Brain microvascular endothelial cell (primary cell): ENCODE measurements around the gene TMEM39B.
"Not testable (repeated sequence)": the region's sequence is repeated elsewhere in the genome, so short reads cannot be mapped to it uniquely, and the experiment has no call there.

Experiments used
- DNase-seq: peaks from one replicate; pipeline ENCODE4 v3.0.0-alpha.2; 2020
- H3K27ac ChIP-seq: fragments of 250-450 bp; sonication (Bioruptor Pico); 2 replicates; pipeline ENCODE4 v1.5.1; 2020; ENCODE audit warnings: mild to moderate bottlenecking, moderate library complexity
- H3K27me3 ChIP-seq: fragments of 250-450 bp; sonication (Bioruptor Pico); replicated peaks from 2 replicates; pipeline ENCODE4 v1.5.1; 2020; ENCODE audit warnings: mild to moderate bottlenecking
- H3K36me3 ChIP-seq: fragments of 250-450 bp; sonication (Bioruptor Pico); replicated peaks from 2 replicates; pipeline ENCODE4 v1.5.1; 2020; ENCODE audit warnings: mild to moderate bottlenecking
- H3K4me3 ChIP-seq: 2 replicates; pipeline ENCODE4 v1.5.1; 2011; ENCODE audit warnings: low read depth, mild to moderate bottlenecking, control low read depth, low read length, moderate library complexity
- in situ Hi-C: cut with HindIII; loops from 2 replicates; pipeline ENCODE4 v1.10.0; 2017; ENCODE audit warnings: low sequenced_read_pairs, low pct_ligation_motif_present
- TF ChIP-seq, protein P1 (sequence below): IDR thresholded peaks from 2 replicates; pipeline ENCODE4 v1.5.1; 2011; ENCODE audit warnings: low read depth, mild to moderate bottlenecking, moderate library complexity, low read length, control low read depth, inconsistent platforms; ENCODE audit errors: missing control alignments

The TMEM39B gene

GRCh38 chr1:32127409-32128198 is 54.9 kb downstream of the TMEM39B start:
- Histone ChIP-seq H3K27me3 (no peaks in the 10 kb centered on the region), H3K4me3 (no peak overlapping the region), H3K36me3 (peaks cover 4% of the 10 kb centered on the region), H3K27ac (no peak overlapping the region)
- TF ChIP-seq, protein P1, sequence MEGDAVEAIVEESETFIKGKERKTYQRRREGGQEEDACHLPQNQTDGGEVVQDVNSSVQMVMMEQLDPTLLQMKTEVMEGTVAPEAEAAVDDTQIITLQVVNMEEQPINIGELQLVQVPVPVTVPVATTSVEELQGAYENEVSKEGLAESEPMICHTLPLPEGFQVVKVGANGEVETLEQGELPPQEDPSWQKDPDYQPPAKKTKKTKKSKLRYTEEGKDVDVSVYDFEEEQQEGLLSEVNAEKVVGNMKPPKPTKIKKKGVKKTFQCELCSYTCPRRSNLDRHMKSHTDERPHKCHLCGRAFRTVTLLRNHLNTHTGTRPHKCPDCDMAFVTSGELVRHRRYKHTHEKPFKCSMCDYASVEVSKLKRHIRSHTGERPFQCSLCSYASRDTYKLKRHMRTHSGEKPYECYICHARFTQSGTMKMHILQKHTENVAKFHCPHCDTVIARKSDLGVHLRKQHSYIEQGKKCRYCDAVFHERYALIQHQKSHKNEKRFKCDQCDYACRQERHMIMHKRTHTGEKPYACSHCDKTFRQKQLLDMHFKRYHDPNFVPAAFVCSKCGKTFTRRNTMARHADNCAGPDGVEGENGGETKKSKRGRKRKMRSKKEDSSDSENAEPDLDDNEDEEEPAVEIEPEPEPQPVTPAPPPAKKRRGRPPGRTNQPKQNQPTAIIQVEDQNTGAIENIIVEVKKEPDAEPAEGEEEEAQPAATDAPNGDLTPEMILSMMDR, result no peak
- in situ Hi-C loops, result no loop called here
- no peak for DNase-seq

DNA sequence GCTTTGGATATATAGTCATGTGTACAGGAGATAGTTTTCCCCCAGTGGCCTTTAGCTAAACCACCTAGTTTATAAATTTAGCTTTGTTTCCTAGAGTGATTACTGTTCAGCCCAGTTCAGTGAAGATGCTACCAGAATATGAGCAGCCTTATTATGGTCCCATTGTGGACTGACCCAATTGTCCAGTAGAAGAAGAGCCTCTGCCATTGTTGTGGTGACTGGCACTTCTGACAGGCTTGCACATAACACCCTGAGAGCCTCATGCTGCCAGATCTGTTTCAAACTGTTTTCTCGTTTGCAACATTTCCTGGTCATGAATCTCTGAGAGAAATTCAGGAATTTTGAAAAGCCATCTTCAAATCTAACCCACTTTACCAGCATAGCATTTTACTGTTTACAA is 55.7 kb downstream of the TMEM39B start:
- H3K27ac ChIP-seq, result no peak overlapping the region
- H3K27me3 ChIP-seq, result no peaks in the 10 kb centered on the region
- no peak overlapping the region for H3K4me3 ChIP-seq
- peaks cover 4% of the 10 kb centered on the region for H3K36me3 ChIP-seq
- in situ Hi-C loops, result no loop called here
- TF ChIP-seq, protein P1, result no peak
- no peak for DNase-seq

DNA sequence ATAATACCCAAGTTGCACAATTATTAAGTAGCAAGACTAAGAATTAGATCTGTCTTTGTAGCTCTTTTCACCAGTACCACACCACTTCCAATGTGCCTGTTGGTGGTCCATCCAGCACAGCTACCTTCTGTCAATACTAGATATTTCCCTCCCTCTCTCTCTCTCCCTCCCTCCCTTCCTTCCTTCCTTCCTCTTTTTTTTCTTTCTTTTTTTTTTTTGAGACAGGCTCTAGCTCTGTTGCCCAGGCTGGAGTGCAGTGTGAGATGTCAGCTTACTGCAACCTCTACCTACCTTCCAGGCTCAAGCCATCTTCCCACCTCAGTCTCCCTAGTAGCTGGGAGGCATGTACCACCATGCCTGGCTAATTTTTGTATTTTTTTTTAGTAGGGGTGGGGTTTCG is 56.2 kb downstream of the TMEM39B start:
- H3K4me3 ChIP-seq, result no peak overlapping the region
- H3K36me3 ChIP-seq, result peaks cover 4% of the 10 kb centered on the region
- H3K27me3 ChIP-seq, result no peaks in the 10 kb centered on the region
- in situ Hi-C loops, result no loop called here
- H3K27ac ChIP-seq, result no peak overlapping the region
- no peak for DNase-seq
- TF ChIP-seq, protein P1, result no peak

GRCh38 chr1:32133950-32134280 is 61.2 kb downstream of the TMEM39B start:
- peak overlapping the region; percentile 74 for H3K27ac ChIP-seq
- H3K36me3 ChIP-seq, in situ Hi-C loops, H3K27me3 ChIP-seq, H3K4me3 ChIP-seq, DNase-seq: not testable (repeated sequence)

- in situ Hi-C loops, result no loop called here
- H3K4me3 ChIP-seq, result no peak overlapping the region
- TF ChIP-seq, protein P1, result no peak
- no peak overlapping the region for H3K27ac ChIP-seq
- DNase-seq, result no peak
- H3K27me3 ChIP-seq, result no peaks in the 10 kb centered on the region
- H3K36me3 ChIP-seq, result peaks cover 2% of the 10 kb centered on the region
These were observed 64.4 kb downstream of the TMEM39B start for GRCh38 chr1:32137111-32137510.

GRCh38 chr1:32138965-32139364 is 66.2 kb downstream of the TMEM39B start:
- Histone ChIP-seq H3K27me3 (no peaks in the 10 kb centered on the region), H3K27ac (peak overlapping the region; percentile 28), H3K36me3 (no peaks in the 10 kb centered on the region), H3K4me3 (no peak overlapping the region)
- no peak for DNase-seq
- in situ Hi-C loops, result no loop called here
- TF ChIP-seq, protein P1, result no peak
